Skeletal muscle tissue (tissue), 4 donors: Measurements from ENCODE around the gene FLAD1. TPM values are rescaled to one million over a fixed set of nuclear protein-coding genes. Genes with fewer than 3 reads are reported as not detected.
"Not testable (repeated sequence)": the region's sequence is repeated elsewhere in the genome, so short reads cannot be mapped to it uniquely, and the experiment has no call there.

Experiments
- H3K27ac ChIP-seq: one replicate; pipeline ENCODE4 v1.7.0; 2013; ENCODE audit warnings: mild to moderate bottlenecking, low read depth, low read length, inconsistent platforms
- H3K27me3 ChIP-seq, 3 donors: one replicate each; pipeline ENCODE4 v1.7.0; 2013; ENCODE audit warnings: low read length in 3 of 3; ENCODE audit not compliant: control insufficient read depth in 3 of 3, insufficient read depth in 3 of 3
- H3K36me3 ChIP-seq, 3 donors: one replicate each; pipeline ENCODE4 v1.7.0; 2013; ENCODE audit warnings: low read length in 3 of 3; ENCODE audit not compliant: control insufficient read depth in 3 of 3, insufficient read depth in 3 of 3
- H3K4me1 ChIP-seq, 3 donors: one replicate each; pipeline ENCODE4 v1.7.0; 2013; ENCODE audit warnings: low read length in 3 of 3, mild to moderate bottlenecking in 3 of 3; ENCODE audit not compliant: control insufficient read depth in 3 of 3, insufficient read depth in 3 of 3
- H3K4me3 ChIP-seq, 3 donors: one replicate each; pipeline ENCODE4 v1.7.0; 2013; ENCODE audit warnings: low read length in 3 of 3
- H3K9ac ChIP-seq, 3 donors: one replicate each; pipeline ENCODE4 v1.7.0; 2013; ENCODE audit warnings: low read length in 3 of 3, mild to moderate bottlenecking in 3 of 3, moderate library complexity in 2 of 3, low read depth in 1 of 3
- H3K9me3 ChIP-seq, 3 donors: one replicate each; pipeline ENCODE4 v1.7.0; 2013; ENCODE audit warnings: low read length in 3 of 3; ENCODE audit not compliant: control insufficient read depth in 3 of 3
- total RNA-seq: library from RNA; depleted of rRNA; stranded (reverse); fragments of >200 nt; gene quantifications from one replicate; pipeline ENCODE4 v1.2.3, GENCODE V29; 2014
- donor health status: Osteomylitis.

FLAD1 gene
- total RNA-seq, 1 donor from 2014 or later, result 16.2 TPM

GRCh38 chr1:154988058-154988954 is 5.2 kb downstream of the FLAD1 start:
- Histone ChIP-seq H3K9me3 (no peaks in the 10 kb centered on the region), H3K27me3 (no peaks in the 10 kb centered on the region), H3K4me3 (no peak overlapping the region), H3K36me3 (peaks cover 26 to 31% (median 29%) of the 10 kb centered on the region in 3 donors), H3K4me1 (peaks cover 9 to 30% (median 10%) of the 10 kb centered on the region in 3 donors), H3K27ac (no peak overlapping the region), H3K9ac (no peak overlapping the region)

GRCh38 chr1:154989195-154989860 is 6.2 kb downstream of the FLAD1 start:
- Histone ChIP-seq H3K36me3 (peaks cover 26 to 31% (median 29%) of the 10 kb centered on the region in 3 donors), H3K27me3 (no peaks in the 10 kb centered on the region), H3K9ac (peak overlapping the region in 1 of 3 donors; percentile 35), H3K27ac (no peak overlapping the region), H3K9me3 (no peaks in the 10 kb centered on the region), H3K4me3 (no peak overlapping the region), H3K4me1 (peaks cover 0 to 21% (median 2%) of the 10 kb centered on the region in 3 donors)

- H3K9me3 ChIP-seq, result no peaks in the 10 kb centered on the region
- H3K27ac ChIP-seq, result no peak overlapping the region
- no peaks in the 10 kb centered on the region for H3K27me3 ChIP-seq
- H3K4me1 ChIP-seq, result peaks cover 0 to 21% (median 2%) of the 10 kb centered on the region in 3 donors
- no peak overlapping the region for H3K4me3 ChIP-seq
- no peak overlapping the region for H3K9ac ChIP-seq
- peaks cover 26 to 31% (median 29%) of the 10 kb centered on the region in 3 donors for H3K36me3 ChIP-seq
These were observed 7.1 kb downstream of the FLAD1 start for GRCh38 chr1:154990276-154990675.

- Histone ChIP-seq H3K36me3 (peaks cover 22 to 25% (median 25%) of the 10 kb centered on the region in 3 donors), H3K9ac (no peak overlapping the region), H3K4me3 (no peak overlapping the region), H3K9me3 (no peaks in the 10 kb centered on the region), H3K27ac (no peak overlapping the region), H3K4me1 (peaks cover 0 to 17% (median 2%) of the 10 kb centered on the region in 3 donors), H3K27me3 (no peaks in the 10 kb centered on the region)
These were observed 9.8 kb downstream of the FLAD1 start for GRCh38 chr1:154992721-154993571.

- H3K27me3 ChIP-seq, result no peaks in the 10 kb centered on the region
- no peak within 1 kb of the TSS for H3K27ac ChIP-seq
- peaks cover 0 to 9% (median 0%) of the 10 kb centered on the region in 3 donors for H3K4me1 ChIP-seq
- H3K36me3 ChIP-seq, result peaks cover 15 to 17% (median 17%) of the 10 kb centered on the region in 3 donors
- H3K9me3 ChIP-seq, result no peaks in the 10 kb centered on the region
- no peak within 1 kb of the TSS for H3K4me3 ChIP-seq
- H3K9ac ChIP-seq, result no peak within 1 kb of the TSS
These were observed 10.6 kb downstream of the FLAD1 start, which contains the start of gene LENEP for GRCh38 chr1:154993572-154994268. Gene LENEP (plus strand): TSS chr1:154993586. CDS start chr1:154993608, 22 bp downstream.

GRCh38 chr1:154994269-154994587 is 11.1 kb downstream of the FLAD1 start:
- Histone ChIP-seq H3K9ac (no peak overlapping the region), H3K27me3 (no peaks in the 10 kb centered on the region), H3K27ac (no peak overlapping the region), H3K9me3 (no peaks in the 10 kb centered on the region), H3K4me1 (peaks cover 4 to 6% (median 5%) of the 10 kb centered on the region in 3 donors), H3K36me3 (peaks cover 11 to 17% (median 12%) of the 10 kb centered on the region in 3 donors), H3K4me3 (no peak overlapping the region)

- Histone ChIP-seq H3K9ac (no peak overlapping the region), H3K9me3 (no peaks in the 10 kb centered on the region), H3K27ac (no peak overlapping the region), H3K4me3 (no peak overlapping the region), H3K4me1 (peaks cover 4 to 7% (median 5%) of the 10 kb centered on the region in 3 donors), H3K27me3 (no peaks in the 10 kb centered on the region), H3K36me3 (peaks cover 8 to 14% (median 9%) of the 10 kb centered on the region in 3 donors)
These were observed 11.4 kb downstream of the FLAD1 start for GRCh38 chr1:154994591-154994990.

GRCh38 chr1:154995301-154995983 is 12.3 kb downstream of the FLAD1 start:
- not testable (repeated sequence) for H3K27ac ChIP-seq, H3K27me3 ChIP-seq, H3K9me3 ChIP-seq, H3K9ac ChIP-seq, H3K4me3 ChIP-seq, H3K36me3 ChIP-seq
- H3K4me1 ChIP-seq, result peaks cover 7 to 14% (median 13%) of the 10 kb centered on the region in 3 donors
